Measurements from ENCODE around the gene IL12A.

Gene IL12A

DNA sequence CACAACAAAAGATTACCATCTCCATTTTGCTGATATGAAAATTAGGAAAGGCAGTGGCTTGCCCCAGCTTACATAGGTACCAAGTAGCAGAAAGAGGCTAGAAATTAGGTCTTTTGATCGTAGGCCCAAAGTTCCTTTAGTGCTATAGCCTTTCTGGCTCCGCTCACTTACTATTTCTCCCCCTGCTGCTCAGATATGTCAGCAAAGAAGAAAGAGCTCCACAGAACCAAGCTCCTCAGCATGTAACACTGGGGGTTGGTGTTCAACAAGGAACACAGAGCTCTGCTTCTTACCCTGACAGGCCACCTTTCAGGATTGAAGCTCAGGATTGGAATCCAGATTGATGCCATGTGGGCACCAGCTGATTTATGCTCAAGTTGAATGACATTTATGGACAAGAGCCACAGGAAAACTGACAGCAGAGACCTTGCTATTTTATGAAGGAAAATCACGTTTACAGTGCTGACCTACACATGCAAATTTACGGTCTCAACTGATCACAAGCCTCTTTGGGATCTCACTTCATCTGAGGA is 6.1 kb upstream of the IL12A start:
- Histone ChIP-seq H3K4me1 (no peaks in the 10 kb centered on the region), H3K27ac (no peak overlapping the region), H3K27me3 (no peaks in the 10 kb centered on the region), H3K9me3 (no peaks in the 10 kb centered on the region), H3K36me3 (no peaks in the 10 kb centered on the region), H3K4me3 (no peak overlapping the region)
- no peak for TF ChIP-seq CTCF (IDR thresholded peaks at IDR 0.05)
- intact Hi-C loops (cut with DNase I; ENCODE audit: low total_unique reads): no loop called here
- DNase-seq: no peak

DNA sequence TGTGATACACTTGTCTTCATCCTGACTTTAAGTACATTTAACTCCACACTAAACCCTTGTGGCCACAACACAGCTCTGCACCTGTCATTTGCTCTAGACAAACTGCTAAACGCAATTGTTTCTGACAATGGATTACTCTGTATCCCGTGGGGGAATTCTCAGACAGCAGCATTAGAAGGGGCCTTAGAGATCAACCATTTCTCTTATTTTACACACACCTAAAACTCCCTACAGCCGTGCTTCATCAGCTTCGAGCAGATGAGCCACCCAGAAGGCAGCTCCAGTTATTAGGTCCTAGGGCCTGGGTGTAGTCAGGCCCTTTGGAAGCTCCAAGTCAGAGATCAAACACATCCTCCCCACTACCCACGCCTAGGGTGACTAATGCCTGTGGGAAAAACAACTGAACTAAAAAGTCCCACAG is 1.3 kb upstream of the IL12A start:
- Histone ChIP-seq H3K36me3 (no peaks in the 10 kb centered on the region), H3K4me3 (no peak overlapping the region), H3K4me1 (peaks cover 0 to 26% (median 10%) of the 10 kb centered on the region in 4 donors), H3K9me3 (no peaks in the 10 kb centered on the region), H3K27ac (no peak overlapping the region), H3K27me3 (no peaks in the 10 kb centered on the region)
- intact Hi-C loops (cut with DNase I; ENCODE audit: low total_unique reads): no loop called here
- no peak for DNase-seq
- no peak for TF ChIP-seq CTCF (IDR thresholded peaks at IDR 0.05)

DNA sequence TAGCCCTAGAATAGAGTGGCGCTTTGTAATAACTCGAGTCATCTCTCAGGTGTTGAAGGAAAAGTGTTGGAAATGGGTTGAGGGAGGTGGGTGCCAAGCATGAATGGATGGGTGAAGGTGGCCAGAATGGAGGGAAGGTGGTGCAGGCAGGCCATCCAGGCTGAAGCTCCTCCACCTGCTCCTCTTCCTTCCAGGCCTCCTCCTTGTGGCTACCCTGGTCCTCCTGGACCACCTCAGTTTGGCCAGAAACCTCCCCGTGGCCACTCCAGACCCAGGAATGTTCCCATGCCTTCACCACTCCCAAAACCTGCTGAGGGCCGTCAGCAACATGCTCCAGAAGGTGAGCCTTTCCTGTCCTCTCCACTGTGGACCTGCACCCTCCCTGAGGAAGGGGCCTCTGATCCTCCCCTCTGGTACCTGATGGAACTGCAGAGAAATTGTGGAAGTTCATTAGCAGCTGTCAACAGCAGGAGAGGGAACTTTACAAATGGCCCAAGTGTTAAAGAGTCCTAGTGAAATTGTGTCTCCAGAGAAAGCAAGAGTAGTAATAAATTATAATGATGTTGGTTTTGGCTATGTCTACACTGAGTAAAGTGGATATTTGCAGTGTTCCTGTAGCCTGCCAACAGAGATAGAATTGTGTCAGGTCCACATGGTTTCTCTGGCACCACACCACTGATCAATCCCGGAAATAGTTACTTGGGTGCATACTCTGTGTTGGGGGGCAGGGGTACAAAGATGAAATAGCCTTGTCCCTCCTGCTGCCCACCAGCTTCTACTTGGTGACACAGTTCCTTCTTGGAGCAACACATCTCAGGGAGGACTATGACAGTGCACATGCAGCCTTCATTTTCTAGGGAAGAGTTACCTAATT is 1.6 kb downstream of the IL12A start:
- peaks cover 0 to 26% (median 10%) of the 10 kb centered on the region in 4 donors for H3K4me1 ChIP-seq
- TF ChIP-seq CTCF (IDR thresholded peaks at IDR 0.05): no peak
- H3K36me3 ChIP-seq: no peaks in the 10 kb centered on the region
- no peak overlapping the region for H3K4me3 ChIP-seq
- H3K27me3 ChIP-seq: no peaks in the 10 kb centered on the region
- DNase-seq: no peak
- intact Hi-C loops (cut with DNase I; ENCODE audit: low total_unique reads): no loop called here
- H3K27ac ChIP-seq: no peak overlapping the region
- H3K9me3 ChIP-seq: no peaks in the 10 kb centered on the region

DNA sequence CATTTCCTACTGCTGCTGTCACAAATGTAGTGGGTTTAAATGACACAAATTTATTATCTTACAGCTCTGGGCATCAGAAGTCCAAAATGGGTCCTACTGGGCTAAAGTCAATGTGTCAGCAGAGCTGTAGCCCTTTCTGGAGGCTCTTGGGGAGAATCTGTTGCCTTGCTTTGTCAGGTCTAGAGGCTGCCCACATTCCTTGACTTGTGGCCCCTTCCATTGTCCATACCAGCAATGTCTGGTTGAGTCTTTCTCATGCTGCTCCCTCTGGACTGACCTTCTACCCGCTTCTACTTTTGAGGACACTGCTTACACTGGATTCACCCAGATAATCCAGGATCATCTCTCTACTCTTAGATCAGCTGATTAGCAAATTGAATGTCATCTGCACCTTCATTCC is 3.0 kb downstream of the IL12A start:
- H3K4me3 ChIP-seq: no peak overlapping the region
- intact Hi-C loops (cut with DNase I; ENCODE audit: low total_unique reads): no loop called here
- peaks cover 0 to 26% (median 10%) of the 10 kb centered on the region in 4 donors for H3K4me1 ChIP-seq
- H3K27ac ChIP-seq: no peak overlapping the region
- no peaks in the 10 kb centered on the region for H3K9me3 ChIP-seq
- H3K36me3 ChIP-seq: no peaks in the 10 kb centered on the region
- no peak for TF ChIP-seq CTCF (IDR thresholded peaks at IDR 0.05)
- no peaks in the 10 kb centered on the region for H3K27me3 ChIP-seq
- no peak for DNase-seq

- Histone ChIP-seq H3K4me1 (peaks cover 0 to 26% (median 10%) of the 10 kb centered on the region in 4 donors), H3K4me3 (no peak overlapping the region), H3K27ac (no peak overlapping the region), H3K27me3 (no peaks in the 10 kb centered on the region), H3K36me3 (no peaks in the 10 kb centered on the region), H3K9me3 (no peaks in the 10 kb centered on the region)
- no peak for DNase-seq
- no peak for TF ChIP-seq CTCF (IDR thresholded peaks at IDR 0.05)
- intact Hi-C loops (cut with DNase I; ENCODE audit: low total_unique reads): no loop called here
These were observed 4.0 kb downstream of the IL12A start for GRCh38 chr3:159992589-159992988.
